Fibroblast of skin of back (primary cell): ENCODE results near the gene SIGLEC11.
A peak's percentile ranks its signal among the peaks of the same experiment; 100 is the strongest.
"Not testable (repeated sequence)": the region's sequence is repeated elsewhere in the genome, so short reads cannot be mapped to it uniquely, and the experiment has no call there.

Experiments used
- DNase-seq: peaks from one replicate; pipeline ENCODE4 v3.0.0-alpha.2; 2013

SIGLEC11 gene

DNA sequence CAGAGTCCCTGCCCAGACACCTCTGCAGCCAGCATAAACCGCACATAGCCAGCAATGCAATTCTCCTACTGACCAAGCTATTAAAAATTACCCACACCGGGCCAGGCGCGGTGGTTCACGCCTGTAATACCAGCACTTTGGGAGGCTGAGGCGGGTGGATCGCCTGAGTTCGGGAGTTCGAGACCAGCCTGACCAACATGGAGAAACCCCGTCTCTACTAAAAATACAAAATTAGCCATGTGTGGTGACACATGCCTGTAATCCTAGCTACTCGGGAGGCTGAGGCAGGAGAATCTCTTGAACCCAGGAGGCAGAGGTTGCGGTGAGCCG lies 36.1 kb downstream of the SIGLEC11 start:
- DNase-seq: not testable (repeated sequence)

DNA sequence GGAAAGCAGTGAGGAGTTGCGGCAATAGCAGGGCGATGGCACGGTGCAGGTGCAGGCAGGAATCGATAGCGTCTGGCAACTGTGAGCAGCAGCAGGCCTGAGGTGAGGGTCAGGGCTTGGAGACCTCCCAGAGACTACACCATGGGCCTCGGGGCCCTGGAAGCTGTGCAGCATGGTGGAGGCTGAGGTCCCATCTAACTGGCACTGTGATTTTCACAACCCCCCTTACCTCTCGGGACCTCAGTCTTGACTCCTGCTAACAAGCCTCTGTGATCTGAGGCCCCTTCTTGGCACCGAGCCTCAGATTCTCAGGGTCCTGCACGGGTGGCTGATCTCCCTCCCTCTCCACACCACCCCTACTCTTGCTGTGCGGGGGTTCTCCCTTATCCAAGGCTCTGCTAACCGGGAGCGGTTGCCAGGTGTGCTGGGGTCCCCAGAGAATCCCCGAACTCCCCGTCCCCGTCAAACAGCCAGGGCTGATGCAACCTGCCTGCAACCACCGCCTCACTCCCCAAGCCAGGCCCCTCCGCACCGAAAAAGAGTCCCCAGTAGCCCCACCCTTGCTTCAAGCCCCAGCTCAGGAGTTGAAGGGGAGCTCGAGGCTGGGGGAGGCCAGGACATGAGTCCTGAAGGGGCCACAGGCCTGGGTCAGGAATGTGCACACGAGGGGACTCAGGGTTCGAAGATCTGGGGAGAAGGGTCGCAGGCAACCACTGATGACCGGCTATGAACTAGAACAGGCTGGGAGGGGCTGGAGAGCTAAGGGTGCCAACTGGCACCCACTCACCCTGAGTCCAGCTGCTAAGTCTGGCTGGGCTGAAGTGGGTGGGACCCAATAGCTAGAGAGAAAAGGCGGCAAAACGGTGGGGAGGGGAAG lies 36.7 kb downstream of the SIGLEC11 start:
- no peak for DNase-seq

DNA sequence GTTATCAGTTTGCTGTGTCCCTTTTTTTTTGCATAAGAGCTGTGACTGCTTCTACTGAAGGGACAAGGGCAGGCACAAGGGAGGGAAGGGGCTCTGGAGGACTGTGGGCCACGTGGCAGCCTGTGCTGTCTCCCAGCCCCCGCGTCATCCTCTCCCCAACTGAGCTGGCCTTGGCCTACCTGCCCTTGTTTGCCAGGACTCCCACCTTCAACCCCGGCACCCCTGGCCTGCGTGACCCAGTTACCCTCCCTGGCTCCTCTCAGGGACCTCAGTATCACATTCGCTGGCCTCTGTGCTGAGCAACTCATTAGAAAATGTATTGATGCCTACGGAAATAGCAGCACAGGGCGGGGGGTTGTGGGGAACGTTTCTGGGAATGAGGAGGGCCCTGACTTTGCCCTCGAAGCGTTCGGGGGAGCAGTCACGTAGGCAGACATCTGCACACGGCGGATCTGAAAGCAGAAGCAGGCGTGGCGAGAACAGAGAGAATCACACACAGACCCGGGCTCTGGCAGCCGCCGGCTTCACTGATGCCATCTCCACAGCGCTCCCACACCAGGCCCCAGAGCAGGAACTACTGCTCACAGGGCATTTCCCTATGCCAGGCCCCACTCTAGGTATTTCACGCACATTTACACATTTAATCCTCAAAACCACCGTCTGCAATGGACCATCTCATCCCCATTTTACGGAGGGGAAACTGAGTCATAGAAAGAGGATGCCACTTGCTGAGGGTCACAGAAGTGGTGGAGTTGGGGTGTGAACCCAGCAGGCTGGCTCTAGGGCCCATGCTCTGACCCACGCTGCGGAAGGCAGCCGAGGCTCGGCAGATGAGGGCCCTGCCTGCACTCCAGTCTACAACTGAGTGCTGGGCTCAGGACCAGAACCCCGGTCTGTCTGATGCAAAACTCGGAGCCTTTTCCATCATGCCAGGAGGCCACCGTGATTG lies 37.6 kb downstream of the SIGLEC11 start:
- no peak for DNase-seq

DNA sequence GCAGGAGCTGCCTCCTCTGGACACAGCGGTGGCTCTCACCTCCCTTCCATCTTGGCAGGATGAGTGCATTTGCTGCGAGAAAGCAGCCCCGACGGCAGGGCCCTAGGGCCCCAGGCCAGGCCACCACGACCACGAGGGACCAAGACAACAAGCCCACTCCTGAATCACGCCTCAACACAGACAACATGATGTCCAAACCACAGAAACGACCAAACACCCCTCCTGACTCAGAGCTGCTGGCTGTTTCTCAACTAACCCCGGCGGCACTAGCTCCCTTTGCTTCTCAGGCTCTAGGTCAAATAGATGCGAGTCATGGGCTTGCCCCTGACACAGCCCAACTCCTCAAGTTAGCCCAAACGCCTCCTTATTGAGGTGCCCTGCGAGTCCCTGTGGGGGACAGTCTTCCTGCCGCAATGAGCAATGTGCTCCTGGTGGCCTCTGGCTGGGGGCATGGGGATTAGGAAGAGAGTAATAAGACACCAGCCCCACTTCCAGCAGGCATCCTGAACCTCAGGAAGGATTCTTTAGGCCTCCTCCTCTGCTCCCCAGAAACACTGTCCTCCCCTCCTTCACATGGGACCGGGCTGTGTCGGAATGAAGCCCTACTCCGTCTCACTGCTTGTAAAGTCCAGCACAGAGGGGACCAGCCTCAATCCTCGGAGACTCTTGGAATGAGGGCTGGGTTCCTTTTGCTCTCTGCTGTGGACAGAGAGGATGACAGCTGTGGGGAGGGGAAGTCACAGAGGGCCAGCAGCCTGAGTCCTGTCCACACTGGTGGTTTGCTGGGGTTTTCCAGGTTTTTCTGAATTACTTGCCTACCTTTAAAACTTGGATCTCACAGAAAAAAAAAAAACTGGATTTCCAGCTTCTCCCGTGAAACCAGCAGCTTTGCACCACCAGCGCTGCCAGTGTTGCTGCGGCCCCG lies 38.8 kb downstream of the SIGLEC11 start:
- DNase-seq: peak; percentile 35

DNA sequence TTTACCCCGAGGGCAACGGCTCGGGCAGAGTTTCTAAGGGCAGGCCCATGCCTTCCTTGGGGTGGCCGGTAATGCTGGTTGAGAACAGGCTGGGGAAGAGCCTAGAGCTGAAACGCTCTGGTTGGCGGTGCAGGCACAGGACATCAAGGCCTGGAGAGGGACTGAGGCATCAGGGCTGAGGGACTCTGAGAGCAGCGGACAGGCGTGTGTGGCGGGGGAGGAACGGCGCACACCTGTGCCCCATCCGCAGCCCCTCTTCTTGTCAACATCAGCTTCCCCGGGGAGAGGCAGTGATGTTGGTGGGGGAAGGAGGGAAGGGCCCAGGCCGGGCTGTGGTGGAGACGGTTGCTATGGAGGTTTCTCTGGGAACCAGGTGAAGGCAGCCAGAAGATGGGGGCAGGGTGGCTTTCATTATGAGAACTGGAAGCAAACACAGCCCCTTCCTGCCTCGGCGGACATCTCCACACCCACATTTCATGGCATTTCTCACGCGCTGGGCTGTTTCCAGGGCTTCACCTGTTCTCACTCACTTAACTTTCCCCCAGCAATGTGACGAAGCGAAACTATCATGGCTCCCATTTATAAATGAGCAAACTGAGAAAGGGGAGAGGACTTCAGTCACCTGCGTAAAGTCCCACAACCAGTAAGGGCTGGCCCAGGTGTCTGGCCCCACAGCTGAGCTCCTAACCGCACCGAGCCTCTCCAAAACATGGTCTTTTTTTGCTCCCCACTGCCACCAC lies 40.2 kb downstream of the SIGLEC11 start:
- DNase-seq: no peak

DNA sequence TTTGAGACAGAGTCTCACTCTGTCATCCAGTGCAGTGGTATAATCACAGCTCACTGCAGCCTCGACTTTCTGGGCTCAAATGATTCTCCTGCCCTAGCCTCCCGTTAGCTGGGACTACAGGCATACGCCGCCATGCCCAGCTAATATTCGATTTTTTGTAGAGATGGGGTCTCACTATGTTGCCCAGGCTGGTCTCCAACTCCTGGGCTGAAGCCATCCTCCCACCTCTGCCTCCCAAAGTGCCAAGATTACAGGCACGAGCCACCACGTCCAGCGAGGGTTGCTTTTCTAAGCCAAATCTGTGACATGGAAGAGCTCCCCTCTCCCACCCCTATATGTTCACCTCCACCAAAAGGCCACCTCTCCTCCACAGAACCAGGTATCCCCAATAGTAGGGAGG lies 42.9 kb downstream of the SIGLEC11 start:
- no peak for DNase-seq

DNA sequence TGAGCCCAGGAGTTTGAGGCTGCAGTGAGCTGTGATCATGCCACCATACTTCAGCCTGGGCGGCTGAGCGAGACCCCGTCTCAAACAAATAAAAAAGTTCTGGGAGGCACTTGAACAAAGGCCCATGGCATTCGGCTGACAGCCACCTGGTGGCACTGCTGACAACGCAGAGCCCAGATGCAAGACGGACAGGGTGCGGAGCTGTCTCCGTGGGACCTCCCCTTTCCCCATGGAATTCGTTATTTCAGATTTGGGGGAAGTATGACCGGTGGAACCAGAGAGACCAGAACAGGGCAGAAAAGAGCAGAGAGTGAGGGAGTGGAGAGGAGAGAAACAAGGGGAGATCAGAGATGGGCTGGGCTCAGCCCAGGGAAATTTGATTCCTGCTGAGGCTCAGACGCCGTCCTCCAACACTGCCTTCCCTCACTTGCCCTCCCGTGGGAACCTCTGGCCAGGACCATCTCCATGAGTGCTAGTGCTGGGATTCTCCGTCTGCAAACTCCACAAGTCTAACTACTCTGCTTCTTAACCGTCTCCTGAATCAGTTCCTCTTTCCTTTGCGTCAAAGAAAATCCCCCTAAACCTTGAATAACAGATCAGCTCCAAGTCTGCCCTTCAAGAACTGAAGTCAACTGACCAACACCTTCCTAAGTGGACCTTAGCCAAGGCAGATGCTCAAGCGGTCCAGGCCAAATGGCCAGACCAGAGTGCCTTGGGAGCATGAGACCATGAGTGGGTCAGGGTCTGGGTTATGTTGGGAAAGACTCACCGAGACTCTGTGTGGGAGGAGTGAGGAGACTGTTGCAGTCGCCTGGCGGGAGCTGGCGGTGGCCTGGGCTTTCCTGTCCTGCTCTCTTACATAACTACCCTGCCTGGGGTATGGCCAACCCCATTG lies 43.9 kb downstream of the SIGLEC11 start:
- no peak for DNase-seq

DNA sequence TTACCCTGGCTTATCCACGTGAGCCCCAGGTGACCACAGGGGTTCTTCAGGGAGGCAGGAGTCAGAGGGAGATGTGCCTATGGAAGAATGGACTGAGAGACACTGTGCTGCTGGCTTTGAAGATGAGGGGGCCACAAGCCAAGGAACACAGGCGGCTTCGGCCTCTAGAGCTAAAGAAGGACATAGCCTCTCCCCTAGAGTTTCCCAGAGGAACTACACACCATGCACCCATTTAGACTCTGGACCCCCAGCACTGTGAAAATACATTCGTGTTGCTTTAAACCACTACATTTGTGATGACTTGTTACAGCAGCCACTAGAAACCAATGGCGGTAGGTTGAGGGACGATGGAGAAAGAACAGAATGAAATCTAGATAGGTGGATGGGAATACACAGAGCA lies 45.7 kb downstream of the SIGLEC11 start:
- no peak for DNase-seq

DNA sequence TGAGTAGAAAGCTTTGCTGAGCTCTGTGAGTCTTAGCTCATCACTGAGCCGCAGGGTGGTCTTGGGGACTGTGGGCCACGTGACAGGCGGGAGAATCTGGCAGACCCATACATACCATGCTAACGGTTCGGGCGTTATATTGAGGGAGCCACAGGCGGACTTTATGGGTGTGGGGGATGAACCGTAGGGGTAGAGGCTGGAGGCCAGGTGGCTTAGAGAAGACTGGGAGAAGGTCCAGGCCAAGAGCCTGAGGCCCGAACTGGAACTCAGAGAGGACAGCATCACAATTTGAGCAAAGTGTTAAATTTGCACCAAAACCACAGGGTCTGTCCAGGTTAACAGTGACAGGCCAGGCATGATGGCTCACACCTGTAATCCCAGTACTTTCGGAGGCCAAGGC lies 47.3 kb downstream of the SIGLEC11 start:
- no peak for DNase-seq

DNA sequence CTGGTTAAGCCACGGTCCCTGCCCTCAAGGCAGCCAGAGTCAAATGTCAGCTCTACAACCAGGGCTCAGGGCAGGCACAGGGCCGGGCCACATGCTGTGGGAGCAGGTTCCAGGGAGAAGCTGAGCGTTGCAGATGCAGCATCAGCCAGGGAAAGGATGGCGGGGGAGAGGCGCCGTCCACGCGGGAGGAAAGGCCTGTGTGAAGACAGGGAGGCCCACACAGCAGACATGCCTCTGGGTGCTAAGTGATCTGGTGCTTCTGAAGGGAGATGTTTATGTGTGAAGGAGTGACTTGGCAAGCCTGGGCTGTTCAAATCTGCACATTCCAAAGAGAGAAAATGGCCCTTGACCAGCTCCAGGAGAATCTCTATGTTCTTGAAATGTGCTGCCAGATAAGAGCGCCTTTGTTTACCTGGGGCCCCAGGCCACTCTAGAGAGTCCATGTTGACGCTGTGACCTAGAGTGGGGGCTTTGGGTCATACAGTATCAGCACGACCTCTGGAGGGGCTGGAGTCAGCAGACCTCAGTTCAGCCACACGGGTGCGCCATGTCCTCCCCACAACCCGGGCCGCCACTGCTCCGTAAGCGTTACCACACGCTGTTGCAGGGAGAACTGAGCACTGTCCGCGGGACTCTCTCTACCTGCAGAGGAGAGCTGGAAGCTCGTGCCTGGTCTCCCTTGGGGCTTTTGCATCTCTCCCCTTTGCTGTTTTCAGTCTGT lies 47.8 kb downstream of the SIGLEC11 start:
- DNase-seq: no peak

DNA sequence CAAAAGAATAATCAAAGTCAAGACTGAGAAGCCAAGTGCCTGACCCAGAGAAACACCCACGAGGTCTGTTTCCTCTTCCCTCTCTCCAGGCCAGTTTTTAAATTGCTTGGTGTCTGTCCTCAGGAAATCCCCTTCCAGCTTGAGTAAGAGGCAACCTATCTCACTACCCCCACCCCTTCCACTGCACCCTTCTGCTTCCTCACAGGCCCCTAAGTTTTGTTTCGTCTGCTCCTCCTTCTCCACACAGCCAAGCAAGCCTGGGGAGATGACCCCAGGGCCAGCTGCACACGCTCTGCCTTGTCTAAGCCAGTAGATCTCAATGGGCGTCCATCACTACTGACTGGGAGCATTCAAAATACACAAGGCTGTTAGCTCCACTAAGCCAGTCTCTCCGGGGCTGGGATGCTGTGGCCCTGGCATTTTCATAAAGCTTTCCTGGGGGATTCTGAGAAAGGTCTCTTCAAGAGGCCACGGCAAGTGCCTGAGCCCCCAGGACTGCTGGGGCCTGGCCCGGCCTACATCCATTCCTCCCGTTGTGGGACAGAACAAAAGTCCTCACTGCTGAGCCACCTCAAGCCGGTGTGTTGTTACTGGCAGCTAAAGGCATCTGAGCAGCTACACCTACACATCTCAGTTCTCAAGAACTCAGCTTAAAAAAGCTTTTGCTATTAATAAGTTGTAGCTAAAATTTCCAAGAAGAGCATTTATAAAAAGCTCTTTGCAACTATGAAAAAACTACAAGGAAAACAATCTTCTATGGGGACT lies 49.4 kb downstream of the SIGLEC11 start:
- DNase-seq: no peak

DNA sequence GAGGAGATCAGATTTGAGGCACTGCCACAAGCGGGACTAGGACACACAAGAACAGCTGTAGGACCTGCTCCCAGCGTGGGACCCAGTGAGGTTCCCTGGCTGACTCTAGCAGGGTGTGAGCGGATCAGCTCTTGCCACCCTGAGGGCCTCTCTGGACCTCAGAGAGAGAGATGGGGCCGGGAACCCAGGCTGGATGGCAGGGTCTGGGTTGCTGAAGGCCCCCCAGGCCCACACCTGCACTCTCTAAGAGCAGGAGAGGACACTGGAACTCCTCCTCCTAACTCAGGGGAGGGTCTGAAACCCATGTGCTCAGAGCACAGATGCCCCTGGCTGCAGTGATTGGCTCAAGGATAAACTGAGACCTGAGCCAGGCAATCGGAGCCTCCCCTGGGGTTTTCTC lies 50.8 kb downstream of the SIGLEC11 start:
- no peak for DNase-seq

DNA sequence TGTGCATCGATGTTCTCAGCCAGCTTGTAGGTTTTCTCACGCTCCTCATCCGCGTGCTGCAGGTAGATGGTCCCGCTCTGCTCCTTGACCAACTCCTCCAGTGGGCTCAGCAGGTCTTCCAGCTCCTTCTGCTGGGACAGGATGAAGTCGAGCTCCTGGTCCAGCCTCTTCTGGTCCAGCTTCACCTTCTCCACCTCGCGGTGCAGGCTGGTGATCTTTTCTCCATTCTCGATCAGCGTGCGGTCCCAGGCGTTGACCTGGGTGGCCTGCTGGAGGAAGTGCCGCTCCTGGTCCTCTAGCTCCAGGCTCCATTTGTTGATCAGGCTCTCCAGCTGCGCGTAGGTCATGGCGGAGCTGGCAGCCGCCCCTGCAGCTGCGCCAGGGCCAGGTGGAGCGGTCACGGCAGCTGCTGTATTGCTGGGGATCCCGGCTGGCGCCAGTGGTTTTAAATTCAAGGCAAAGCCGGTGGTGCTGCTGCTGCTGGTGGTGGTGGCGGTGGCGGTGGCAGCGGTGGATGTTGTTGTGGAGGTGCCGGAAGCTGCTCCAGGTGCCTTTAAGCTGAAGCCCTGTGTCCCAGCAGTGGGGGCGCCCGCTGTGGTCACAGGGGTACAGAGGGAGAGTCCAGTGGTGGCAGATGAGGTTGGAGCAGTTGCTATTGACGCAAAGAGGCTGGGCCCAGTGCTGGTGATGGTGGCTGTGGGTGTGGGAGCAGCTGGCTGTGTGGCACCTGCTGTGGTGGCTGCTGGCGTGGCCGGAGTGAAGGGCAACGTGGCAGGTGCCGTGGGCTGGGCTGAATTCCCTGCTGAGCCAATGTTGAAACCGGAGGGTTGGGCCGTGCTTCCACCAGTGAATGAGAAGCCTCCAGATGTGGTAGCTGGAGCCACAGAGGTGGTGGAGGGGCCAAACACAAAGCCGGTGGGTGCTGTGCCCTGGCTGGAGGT lies 52.2 kb downstream of the SIGLEC11 start:
- DNase-seq: no peak

DNA sequence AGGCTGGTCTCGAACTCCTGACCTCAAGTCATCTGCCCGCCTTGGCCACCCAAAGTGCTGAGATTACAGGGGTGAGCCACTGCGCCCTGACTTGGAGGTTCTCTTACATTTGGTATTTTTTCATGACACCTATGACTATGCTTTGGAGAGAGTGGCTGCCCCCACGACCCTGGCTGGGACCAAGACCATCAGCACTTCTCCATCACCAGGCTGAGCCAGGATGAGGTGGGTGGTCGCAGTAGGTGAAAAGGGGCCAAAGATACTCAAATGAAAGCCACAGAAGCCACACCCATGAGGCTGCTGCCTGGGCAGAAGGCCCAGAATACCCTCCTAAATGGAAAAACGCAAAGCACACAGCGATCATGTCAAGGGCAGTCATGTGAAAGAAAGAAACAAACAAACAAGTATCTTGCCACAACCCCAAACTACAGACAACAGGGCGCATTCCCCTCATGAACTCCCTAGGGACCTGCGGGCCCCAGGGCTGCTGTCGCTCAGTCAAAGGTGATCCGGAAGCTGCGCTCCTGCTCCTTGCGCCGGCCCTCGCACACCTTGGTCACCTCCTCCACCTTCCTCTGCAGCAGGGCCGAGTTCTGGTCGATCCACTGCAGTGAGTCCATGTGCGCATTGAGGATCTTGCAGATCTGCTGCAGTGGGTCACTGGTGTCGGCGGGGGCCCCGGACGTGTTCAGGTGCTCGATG lies 53.1 kb downstream of the SIGLEC11 start:
- no peak for DNase-seq

DNA sequence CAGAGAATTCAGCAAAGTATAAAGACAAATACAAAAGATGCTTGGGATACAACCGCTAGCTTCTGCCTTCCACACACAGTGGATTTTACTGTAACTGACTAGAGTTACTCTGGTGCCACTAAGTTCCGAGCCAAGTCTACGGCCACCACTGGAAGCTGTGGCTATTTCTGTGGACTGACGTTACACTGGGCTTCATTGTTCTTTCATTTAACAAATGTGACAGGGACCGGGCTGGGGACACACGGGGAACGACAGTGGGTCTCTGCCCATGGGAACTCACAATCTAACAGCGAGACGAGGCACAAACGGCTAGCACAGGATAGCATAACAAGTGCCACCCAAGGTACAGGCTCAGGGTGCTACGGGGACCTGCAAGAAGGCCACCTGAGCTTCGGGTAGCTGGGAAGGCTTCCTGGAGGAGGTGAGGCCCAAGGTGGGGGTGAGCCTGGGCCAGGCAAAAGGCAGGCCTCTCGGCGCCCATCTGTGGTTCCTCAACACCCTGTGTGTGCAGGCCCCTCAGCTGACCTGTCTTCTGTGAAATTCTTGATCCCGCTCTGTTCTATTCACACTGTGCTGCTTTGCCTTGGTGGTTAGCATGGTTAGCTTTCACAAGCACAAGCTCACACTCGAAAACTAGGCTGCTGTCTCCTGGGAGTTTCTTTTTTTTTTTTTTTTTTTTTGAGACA lies 54.0 kb downstream of the SIGLEC11 start:
- DNase-seq: no peak

DNA sequence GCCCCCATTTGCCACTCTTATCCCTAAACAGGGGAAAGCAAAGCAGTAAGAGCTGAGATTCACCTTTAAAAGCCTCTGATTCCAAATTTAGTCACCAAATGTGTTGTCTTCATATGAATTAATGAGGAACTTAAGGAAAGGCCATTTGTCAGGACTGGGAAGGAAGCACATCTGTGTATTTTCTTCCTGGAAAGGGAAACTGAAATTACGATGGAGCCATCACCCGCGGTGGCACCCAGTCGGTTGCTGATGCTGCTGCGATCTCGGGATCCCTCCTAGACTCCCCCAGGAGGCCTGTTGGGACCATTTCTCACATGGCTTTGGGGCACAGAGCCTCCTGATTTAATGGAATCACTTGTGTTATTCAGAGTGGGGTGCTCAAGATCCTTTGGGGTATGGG lies 56.8 kb downstream of the SIGLEC11 start:
- DNase-seq: no peak
